HG03039 (cell line): ENCODE measurements around the gene UGT1A8.
"Not testable (repeated sequence)": the region's sequence is repeated elsewhere in the genome, so short reads cannot be mapped to it uniquely, and the experiment has no call there.

Source experiments
- ATAC-seq: cut with Tn5 transposase; IDR thresholded peaks from one replicate; pipeline ENCODE4 v1.9.1; 2021; ENCODE audit warnings: mild to moderate bottlenecking, moderate library complexity; ENCODE audit not compliant: unreplicated experiment

UGT1A8 gene

GRCh38 chr2:233711312-233712008, 94.0 kb downstream of the UGT1A8 start:
- ATAC-seq, result no peak

GRCh38 chr2:233712611-233713261, 95.3 kb downstream of the UGT1A8 start, which contains the start of gene UGT1A5:
UGT1A5 (plus strand) TSS chr2:233712907; CDS start chr2:233712992, 85 bp downstream.
- no peak for ATAC-seq

- no peak for ATAC-seq
Observed at GRCh38 chr2:233713262-233713615, 95.8 kb downstream of the UGT1A8 start.

- no peak for ATAC-seq
Observed at GRCh38 chr2:233714121-233714520, 96.7 kb downstream of the UGT1A8 start.

GRCh38 chr2:233718552-233718951, 101.1 kb downstream of the UGT1A8 start, which contains the start of gene UGT1A4:
UGT1A4 (plus strand) TSS chr2:233718736; CDS start chr2:233718821, 85 bp downstream.
- ATAC-seq, result no peak

GRCh38 chr2:233728723-233729301, 111.4 kb downstream of the UGT1A8 start, which contains the start of gene UGT1A3:
UGT1A3 (plus strand) TSS chr2:233729042; CDS start chr2:233729127, 85 bp downstream.
- no peak for ATAC-seq

- not testable (repeated sequence) for ATAC-seq
Observed at GRCh38 chr2:233736868-233737653, 119.6 kb downstream of the UGT1A8 start.

GRCh38 chr2:233740870-233741269, 123.4 kb downstream of the UGT1A8 start:
- no peak for ATAC-seq

GRCh38 chr2:233743464-233744259, 126.2 kb downstream of the UGT1A8 start:
- no peak for ATAC-seq

- no peak for ATAC-seq
Observed at GRCh38 chr2:233745073-233745755, 127.8 kb downstream of the UGT1A8 start.

- ATAC-seq, result not testable (repeated sequence)
Observed at GRCh38 chr2:233745838-233746237, 128.4 kb downstream of the UGT1A8 start.

GRCh38 chr2:233746475-233747282, 129.2 kb downstream of the UGT1A8 start:
- no peak for ATAC-seq

GRCh38 chr2:233747283-233747544, 129.8 kb downstream of the UGT1A8 start:
- no peak for ATAC-seq

- not testable (repeated sequence) for ATAC-seq
Observed at GRCh38 chr2:233750689-233751088, 133.3 kb downstream of the UGT1A8 start.

GRCh38 chr2:233751212-233752009, 134.0 kb downstream of the UGT1A8 start:
- not testable (repeated sequence) for ATAC-seq

- no peak for ATAC-seq
Observed at GRCh38 chr2:233754872-233755611, 137.6 kb downstream of the UGT1A8 start.

GRCh38 chr2:233756429-233757081, 139.1 kb downstream of the UGT1A8 start:
- ATAC-seq, result no peak
